A549 treated with dexamethasone at 1 μM for 4 hours (cell line): Measurements from ENCODE around the gene SLC35G2. TPM values are rescaled to one million over a fixed set of nuclear protein-coding genes. Genes with fewer than 3 reads are reported as not detected.

ENCODE experiments used
- total RNA-seq: library from RNA; stranded (reverse); fragments of 200-300 nt; extraction: Qiagen RNA extraction; gene quantifications from 5 replicates; pipeline ENCODE4 v1.2.3, GENCODE V29; 2022

SLC35G2 gene
- total RNA-seq, result 22.4 to 24.6 TPM (median 24.3 TPM) in 5 replicates

DNA sequence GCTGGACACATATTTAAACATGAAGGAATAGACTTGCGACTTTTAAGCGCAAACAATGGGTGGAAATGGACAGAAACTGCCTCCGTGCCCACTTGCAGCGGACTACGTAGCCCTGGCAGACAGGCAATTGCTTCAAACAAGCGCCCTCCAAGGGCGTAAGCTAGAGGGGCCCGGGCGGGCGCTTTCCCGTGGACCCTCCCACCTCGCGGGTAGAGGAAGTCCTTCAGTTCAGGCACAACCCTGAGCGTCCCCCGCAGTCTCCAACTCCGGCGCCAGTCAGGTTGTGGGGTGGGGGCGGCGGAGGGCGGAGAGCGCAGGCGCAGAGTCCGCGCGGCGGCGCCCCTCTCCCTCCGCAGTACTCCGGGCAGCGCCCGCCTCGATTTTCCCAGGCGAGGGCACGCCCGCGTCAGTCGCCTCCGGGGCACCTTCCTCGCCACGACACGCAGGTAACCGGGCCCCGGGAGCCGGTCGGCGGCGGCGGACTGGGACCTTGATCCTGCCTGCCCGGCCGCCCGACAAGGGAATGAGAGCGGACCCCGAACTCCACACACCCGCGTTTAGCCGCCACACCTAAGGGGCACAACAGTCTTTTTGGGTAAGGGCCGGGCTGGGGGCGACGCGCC, at the start of gene SLC35G2:
SLC35G2 (plus strand) TSS at position 358 of the 623 bp plus-strand sequence. CDS start 35,335 bp downstream, outside the sequence.

GRCh38 chr3:136861890-136862616, 43.1 kb downstream of the SLC35G2 start, which contains the start of gene NCK1:
TSS of gene NCK1 (plus strand) at chr3:136862208. CDS start at chr3:136928002, 65,794 bp downstream.

Other genes starting within 250 kb of the SLC35G2 start
- 8.4 to 11.2 TPM (median 10.0 TPM) in 5 replicates for gene STAG1, start 66.7 kb upstream of the SLC35G2 start, total RNA-seq
- gene NCK1, start 43.1 kb downstream of the SLC35G2 start, total RNA-seq, result 22.7 to 27.0 TPM (median 26.6 TPM) in 5 replicates
- gene IL20RB, start 138.9 kb downstream of the SLC35G2 start, total RNA-seq, result 0.87 to 1.6 TPM (median 0.97 TPM) in 5 replicates